HG02852 (cell line): ENCODE results near the gene LDLRAD3.
"Not testable (repeated sequence)": the region's sequence is repeated elsewhere in the genome, so short reads cannot be mapped to it uniquely, and the experiment has no call there.

ENCODE experiments used
- ATAC-seq: cut with Tn5 transposase; IDR thresholded peaks from one replicate; pipeline ENCODE4 v1.9.1; 2021; ENCODE audit warnings: mild to moderate bottlenecking, moderate library complexity; ENCODE audit not compliant: unreplicated experiment

LDLRAD3 gene

GRCh38 chr11:36037031-36037430, 93.2 kb downstream of the LDLRAD3 start:
- no peak for ATAC-seq

- ATAC-seq: no peak
Measured at GRCh38 chr11:36038541-36038940, 94.7 kb downstream of the LDLRAD3 start.

GRCh38 chr11:36039471-36039870, 95.6 kb downstream of the LDLRAD3 start:
- no peak for ATAC-seq

GRCh38 chr11:36041988-36042611, 98.2 kb downstream of the LDLRAD3 start:
- ATAC-seq: no peak

- ATAC-seq: no peak
Measured at GRCh38 chr11:36044636-36045035, 100.8 kb downstream of the LDLRAD3 start.

- ATAC-seq: not testable (repeated sequence)
Measured at GRCh38 chr11:36045945-36046344, 102.1 kb downstream of the LDLRAD3 start.

GRCh38 chr11:36046932-36047331, 103.1 kb downstream of the LDLRAD3 start:
- no peak for ATAC-seq

- ATAC-seq: no peak
Measured at GRCh38 chr11:36047344-36047743, 103.5 kb downstream of the LDLRAD3 start.

GRCh38 chr11:36048496-36049247, 104.8 kb downstream of the LDLRAD3 start:
- ATAC-seq: no peak

GRCh38 chr11:36051235-36052144, 107.6 kb downstream of the LDLRAD3 start:
- ATAC-seq: no peak

- no peak for ATAC-seq
Measured at GRCh38 chr11:36053281-36053680, 109.4 kb downstream of the LDLRAD3 start.

GRCh38 chr11:36053862-36054261, 110.0 kb downstream of the LDLRAD3 start:
- no peak for ATAC-seq

GRCh38 chr11:36054628-36055027, 110.8 kb downstream of the LDLRAD3 start:
- ATAC-seq: no peak

GRCh38 chr11:36056160-36056751, 112.4 kb downstream of the LDLRAD3 start:
- ATAC-seq: no peak

GRCh38 chr11:36057379-36058042, 113.6 kb downstream of the LDLRAD3 start:
- no peak for ATAC-seq

- ATAC-seq: no peak
Measured at GRCh38 chr11:36059660-36060059, 115.8 kb downstream of the LDLRAD3 start.

GRCh38 chr11:36060926-36061325, 117.1 kb downstream of the LDLRAD3 start:
- no peak for ATAC-seq

- ATAC-seq: no peak
Measured at GRCh38 chr11:36061471-36061870, 117.6 kb downstream of the LDLRAD3 start.

- ATAC-seq: no peak
Measured at GRCh38 chr11:36062796-36063365, 119.0 kb downstream of the LDLRAD3 start.

- no peak for ATAC-seq
Measured at GRCh38 chr11:36065436-36065835, 121.6 kb downstream of the LDLRAD3 start.
